Panc1 (cell line): ENCODE data around the gene DNAJB8. TPM values are rescaled to one million over a fixed set of nuclear protein-coding genes. Genes with fewer than 3 reads are reported as not detected.

Experiments used
- ATAC-seq: fragments of 200-7000 bp; cut with Tn5 transposase; 2 replicates; pipeline ENCODE4 v1.9.1; 2020; ENCODE audit warnings: mild to moderate bottlenecking, moderate library complexity
- BruUV-seq: library from RNA; stranded (reverse); fragments of 400-500 nt; replicated peaks from 2 replicates; lab custom pipeline; 2021; lab: Mats Ljungman, UMichigan
- CTCF ChIA-PET: fragments of 300-600 bp; sonication (Branson Sonifier 250); formaldehyde crosslinking; loops from one replicate; lab custom pipeline; 2022; ENCODE audit warnings: antibody characterized with exemption; lab: Charles Lee
- POLR2A ChIA-PET: fragments of 300-600 bp; sonication (Branson Sonifier 250); formaldehyde crosslinking; loops from one replicate; lab custom pipeline; 2022; ENCODE audit warnings: antibody characterized with exemption; lab: Charles Lee
- DNase-seq: peaks from one replicate; pipeline ENCODE4 v3.0.0-alpha.2; 2010; ENCODE audit warnings: low read depth, low spot score
- H3K27ac ChIP-seq: 2 replicates; pipeline ENCODE4 v1.5.1; 2011; ENCODE audit warnings: mild to moderate bottlenecking, low read length, inconsistent platforms
- H3K27me3 ChIP-seq: fragments of 200-500 bp; sonication (Bioruptor generic); 2 replicates; pipeline ENCODE4 v1.6.0; 2014; ENCODE audit warnings: low read length, inconsistent platforms; ENCODE audit not compliant: control insufficient read depth, insufficient read depth
- H3K36me3 ChIP-seq: fragments of 200-500 bp; sonication (Bioruptor generic); 2 replicates; pipeline ENCODE4 v1.5.1; 2014; ENCODE audit warnings: inconsistent platforms, mild to moderate bottlenecking, low read length, moderate library complexity; ENCODE audit not compliant: control insufficient read depth, insufficient read depth
- H3K4me1 ChIP-seq: 2 replicates; pipeline ENCODE4 v1.5.1; 2011; ENCODE audit warnings: inconsistent platforms, mild to moderate bottlenecking, low read length, moderate library complexity; ENCODE audit not compliant: control insufficient read depth, insufficient read depth
- H3K4me3 ChIP-seq, 2 experiments: 2 replicates each; pipeline ENCODE4 v1.5.1; 2011 to 2012; ENCODE audit warnings: low read depth in 2 of 2, low read length in 2 of 2, mild to moderate bottlenecking in 2 of 2, inconsistent platforms in 1 of 2, moderate library complexity in 1 of 2
- H3K9me3 ChIP-seq: fragments of 200-500 bp; sonication (Bioruptor generic); 2 replicates; pipeline ENCODE4 v1.5.1; 2014; ENCODE audit warnings: low read depth, mild to moderate bottlenecking, inconsistent platforms, low read length, moderate library complexity; ENCODE audit not compliant: control insufficient read depth, insufficient read depth
- POLR2AphosphoS5 ChIP-seq: IDR thresholded peaks from 2 replicates; pipeline ENCODE4 v1.6.1; 2012; ENCODE audit warnings: mild to moderate bottlenecking, low read depth, low read length, moderate library complexity
- SIN3A ChIP-seq: IDR thresholded peaks from 2 replicates; pipeline ENCODE4 v1.6.1; 2012; ENCODE audit warnings: low read depth, mild to moderate bottlenecking, low read length, moderate library complexity, borderline replicate concordance; ENCODE audit not compliant: insufficient read depth
- TCF7L2 ChIP-seq: IDR thresholded peaks from 2 replicates; pipeline ENCODE4 v1.6.1; 2011; ENCODE audit warnings: mild to moderate bottlenecking, low read depth, low read length, inconsistent platforms
- in situ Hi-C: cut with HindIII; loops from 2 replicates; pipeline ENCODE4 v1.10.0; 2016; ENCODE audit warnings: low sequenced_read_pairs, low pct_unique_long_range_greater_than_20kb
- intact Hi-C: fragments of 100-400 bp; cut with micrococcal nuclease; formaldehyde crosslinking; loops from one replicate; pipeline ENCODE4 v1.10.0; 2022; ENCODE audit not compliant: unreplicated experiment
- total RNA-seq: library from RNA; stranded (reverse); gene quantifications from one replicate; pipeline ENCODE4 v1.2.1, GENCODE V29; 2021; ENCODE audit not compliant: unreplicated experiment
- TF ChIP-seq, protein P1 (sequence below): fragments of 450-650 bp; IDR thresholded peaks from 2 replicates; pipeline ENCODE4 v1.5.1; 2017; ENCODE audit warnings: mild to moderate bottlenecking
- TF ChIP-seq, protein P2 (sequence below), 2 experiments: IDR thresholded peaks; 2 replicates each; pipeline ENCODE4 v1.6.1; 2011 to 2012; ENCODE audit warnings: low read depth in 2 of 2, control low read depth in 1 of 2, low read length in 1 of 2, mild to moderate bottlenecking in 1 of 2, moderate library complexity in 1 of 2; ENCODE audit not compliant: insufficient read depth in 1 of 2

DNAJB8 gene
- total RNA-seq, 1 experiment from 2014 or later: not detected

- BruUV-seq: no TSS peak
- ChIA-PET CTCF (no interaction called here), POLR2A (no interaction called here)
- Histone ChIP-seq H3K27me3 (peaks cover 5% of the 10 kb centered on the region; the same call in 1 of the 2 replicates), H3K36me3 (no peaks in the 10 kb centered on the region), H3K9me3 (no peaks in the 10 kb centered on the region), H3K4me1 (no peaks in the 10 kb centered on the region), H3K27ac (no peak overlapping the region), H3K4me3 (no peak overlapping the region)
- in situ Hi-C loops (no loop called here), intact Hi-C loops (no loop called here)
- ATAC-seq: no peak
- TF ChIP-seq SIN3A: no peak
- no peak for TF ChIP-seq TCF7L2
- no peak for TF ChIP-seq POLR2AphosphoS5
- TF ChIP-seq, protein P1, sequence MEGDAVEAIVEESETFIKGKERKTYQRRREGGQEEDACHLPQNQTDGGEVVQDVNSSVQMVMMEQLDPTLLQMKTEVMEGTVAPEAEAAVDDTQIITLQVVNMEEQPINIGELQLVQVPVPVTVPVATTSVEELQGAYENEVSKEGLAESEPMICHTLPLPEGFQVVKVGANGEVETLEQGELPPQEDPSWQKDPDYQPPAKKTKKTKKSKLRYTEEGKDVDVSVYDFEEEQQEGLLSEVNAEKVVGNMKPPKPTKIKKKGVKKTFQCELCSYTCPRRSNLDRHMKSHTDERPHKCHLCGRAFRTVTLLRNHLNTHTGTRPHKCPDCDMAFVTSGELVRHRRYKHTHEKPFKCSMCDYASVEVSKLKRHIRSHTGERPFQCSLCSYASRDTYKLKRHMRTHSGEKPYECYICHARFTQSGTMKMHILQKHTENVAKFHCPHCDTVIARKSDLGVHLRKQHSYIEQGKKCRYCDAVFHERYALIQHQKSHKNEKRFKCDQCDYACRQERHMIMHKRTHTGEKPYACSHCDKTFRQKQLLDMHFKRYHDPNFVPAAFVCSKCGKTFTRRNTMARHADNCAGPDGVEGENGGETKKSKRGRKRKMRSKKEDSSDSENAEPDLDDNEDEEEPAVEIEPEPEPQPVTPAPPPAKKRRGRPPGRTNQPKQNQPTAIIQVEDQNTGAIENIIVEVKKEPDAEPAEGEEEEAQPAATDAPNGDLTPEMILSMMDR: no peak
- TF ChIP-seq, protein P2, sequence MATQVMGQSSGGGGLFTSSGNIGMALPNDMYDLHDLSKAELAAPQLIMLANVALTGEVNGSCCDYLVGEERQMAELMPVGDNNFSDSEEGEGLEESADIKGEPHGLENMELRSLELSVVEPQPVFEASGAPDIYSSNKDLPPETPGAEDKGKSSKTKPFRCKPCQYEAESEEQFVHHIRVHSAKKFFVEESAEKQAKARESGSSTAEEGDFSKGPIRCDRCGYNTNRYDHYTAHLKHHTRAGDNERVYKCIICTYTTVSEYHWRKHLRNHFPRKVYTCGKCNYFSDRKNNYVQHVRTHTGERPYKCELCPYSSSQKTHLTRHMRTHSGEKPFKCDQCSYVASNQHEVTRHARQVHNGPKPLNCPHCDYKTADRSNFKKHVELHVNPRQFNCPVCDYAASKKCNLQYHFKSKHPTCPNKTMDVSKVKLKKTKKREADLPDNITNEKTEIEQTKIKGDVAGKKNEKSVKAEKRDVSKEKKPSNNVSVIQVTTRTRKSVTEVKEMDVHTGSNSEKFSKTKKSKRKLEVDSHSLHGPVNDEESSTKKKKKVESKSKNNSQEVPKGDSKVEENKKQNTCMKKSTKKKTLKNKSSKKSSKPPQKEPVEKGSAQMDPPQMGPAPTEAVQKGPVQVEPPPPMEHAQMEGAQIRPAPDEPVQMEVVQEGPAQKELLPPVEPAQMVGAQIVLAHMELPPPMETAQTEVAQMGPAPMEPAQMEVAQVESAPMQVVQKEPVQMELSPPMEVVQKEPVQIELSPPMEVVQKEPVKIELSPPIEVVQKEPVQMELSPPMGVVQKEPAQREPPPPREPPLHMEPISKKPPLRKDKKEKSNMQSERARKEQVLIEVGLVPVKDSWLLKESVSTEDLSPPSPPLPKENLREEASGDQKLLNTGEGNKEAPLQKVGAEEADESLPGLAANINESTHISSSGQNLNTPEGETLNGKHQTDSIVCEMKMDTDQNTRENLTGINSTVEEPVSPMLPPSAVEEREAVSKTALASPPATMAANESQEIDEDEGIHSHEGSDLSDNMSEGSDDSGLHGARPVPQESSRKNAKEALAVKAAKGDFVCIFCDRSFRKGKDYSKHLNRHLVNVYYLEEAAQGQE (IDR thresholded peaks at IDR 0.05; ENCODE audit: insufficient read depth in 1 of 2, low read depth in 2 of 2, low read length in 1 of 2): no peak
- no peak for DNase-seq
These were observed 4.3 kb downstream of the DNAJB8 start for GRCh38 chr3:128462341-128462910.

DNA sequence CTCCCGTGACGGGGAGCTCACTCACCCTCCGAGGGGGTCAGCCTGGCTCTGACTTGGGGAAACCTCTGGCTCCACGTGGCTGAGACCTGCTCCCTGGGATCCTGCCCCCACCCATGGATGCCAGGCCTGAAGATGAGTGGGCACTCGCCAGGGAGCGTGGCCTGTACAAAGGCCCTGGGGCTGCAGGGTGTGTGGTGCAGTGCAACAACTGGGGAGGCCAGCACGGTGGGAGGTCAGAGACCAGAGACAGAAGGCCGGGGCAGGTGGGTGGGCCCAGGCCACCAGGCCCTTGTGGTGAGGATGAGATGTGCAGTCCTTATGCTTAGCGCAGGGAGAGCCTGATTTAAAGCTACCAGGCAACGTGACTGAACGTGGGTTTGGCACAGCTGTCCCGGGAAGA, 5.0 kb downstream of the DNAJB8 start:
- Histone ChIP-seq H3K27me3 (peaks cover 5% of the 10 kb centered on the region; the same call in 1 of the 2 replicates), H3K4me3 (no peak overlapping the region), H3K27ac (no peak overlapping the region), H3K4me1 (no peaks in the 10 kb centered on the region), H3K9me3 (no peaks in the 10 kb centered on the region), H3K36me3 (no peaks in the 10 kb centered on the region)
- ChIA-PET CTCF (no interaction called here), POLR2A (no interaction called here)
- intact Hi-C loops: no loop called here
- BruUV-seq: no TSS peak
- ATAC-seq (no peak), DNase-seq (no peak)
- in situ Hi-C loops: no loop called here
- TF ChIP-seq, protein P2 (IDR thresholded peaks at IDR 0.05; ENCODE audit: insufficient read depth in 1 of 2, low read depth in 2 of 2, low read length in 1 of 2): no peak
- TF ChIP-seq, protein P1: no peak
- TF ChIP-seq POLR2AphosphoS5 (no peak), SIN3A (no peak), TCF7L2 (no peak)
